Measurements from ENCODE around the gene BACH2. TPM values are rescaled to one million over a fixed set of nuclear protein-coding genes. Genes with fewer than 3 reads are reported as not detected.

BACH2 gene
- total and polyA plus RNA-seq, 2 of the 8 experiments (the other 6 are each of a cell fraction or from before 2014, with no cell fraction given): 1.9 to 5.9 TPM

DNA sequence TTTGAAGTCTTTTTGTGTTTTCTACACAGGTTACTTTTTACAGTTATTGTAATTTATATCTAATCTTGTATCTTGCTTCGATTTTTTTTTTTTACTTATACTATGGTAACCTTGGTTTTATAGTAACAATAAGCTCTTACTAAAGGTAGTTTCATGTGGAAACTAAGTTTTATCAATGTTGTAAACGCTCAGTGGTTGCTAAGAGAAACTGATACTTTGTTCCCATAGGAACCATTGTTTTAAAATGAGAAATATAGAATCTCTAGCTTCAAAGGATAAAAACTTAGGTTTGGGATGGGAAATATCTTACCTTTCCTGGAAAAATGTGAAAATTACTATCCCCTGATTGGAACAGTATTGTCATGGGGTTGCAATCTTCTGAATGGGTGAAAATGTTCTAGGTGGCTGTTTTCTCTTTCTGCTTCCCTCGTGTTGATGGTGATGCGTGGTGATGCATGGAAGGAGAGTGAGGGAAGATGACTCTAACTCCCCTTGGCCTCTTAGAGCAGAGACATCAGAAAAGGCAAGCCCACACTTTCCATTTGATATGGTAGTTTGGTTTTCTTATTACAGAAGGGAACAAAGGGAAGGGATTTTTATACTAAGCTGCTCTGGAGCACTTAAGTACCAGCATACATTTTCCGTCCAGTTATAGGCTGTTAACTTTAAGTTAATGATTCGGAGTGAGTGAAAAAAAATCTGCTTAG is 23.5 kb upstream of the BACH2 start:
- DNase-seq (ENCODE audit: low read depth in 1 of 2, low spot score in 2 of 2) (no peak), FAIRE-seq (no peak)
- no peak overlapping the region for H2BK12ac ChIP-seq (ENCODE audit: low read depth, low read length)
- no peaks in the 10 kb centered on the region for H3K23me2 ChIP-seq (ENCODE audit: low read depth, low read length)
- no peak overlapping the region for H2BK15ac ChIP-seq (ENCODE audit: low read length)
- H4K8ac ChIP-seq (ENCODE audit: extremely low read depth, insufficient read depth, low read length): no peak overlapping the region
- no peaks in the 10 kb centered on the region for H4K20me1 ChIP-seq (replicated peaks in 1 of 2; ENCODE audit: control insufficient read depth in 1 of 2, insufficient read depth in 2 of 2, low read length in 2 of 2)
- H3K56ac ChIP-seq (replicated peaks; ENCODE audit: insufficient read length, low read depth, low read length): no peak overlapping the region
- POLR2A ChIA-PET (ENCODE audit: partially characterized antibody): no interaction called here
- H3K79me2 ChIP-seq (ENCODE audit: control insufficient read depth in 1 of 2, insufficient read depth in 2 of 2, low read length in 2 of 2): no peaks in the 10 kb centered on the region
- H3K27me3 ChIP-seq (replicated peaks in 1 of 4; ENCODE audit: control insufficient read depth in 3 of 4, extremely low read depth in 1 of 4, insufficient read depth in 3 of 4, low read length in 3 of 4): no peaks in the 10 kb centered on the region
- H2BK120ac ChIP-seq (replicated peaks; ENCODE audit: low read depth, low read length): no peak overlapping the region
- no peak overlapping the region for H3K27ac ChIP-seq (ENCODE audit: low read depth, low read length)
- no peaks in the 10 kb centered on the region for H3K79me1 ChIP-seq (ENCODE audit: low read depth, low read length)
- no peak overlapping the region for H3K4me2 ChIP-seq (ENCODE audit: insufficient read depth in 1 of 2, low read depth in 2 of 2, low read length in 2 of 2)
- H3K4me1 ChIP-seq (replicated peaks in 1 of 4; ENCODE audit: control insufficient read depth in 3 of 4, insufficient read depth in 4 of 4, low read length in 3 of 4): no peaks in the 10 kb centered on the region
- H3K14ac ChIP-seq (ENCODE audit: insufficient read length): no peak overlapping the region
- no peak overlapping the region for H3K18ac ChIP-seq (ENCODE audit: extremely low read depth, low read length)
- CTCF ChIA-PET (ENCODE audit: partially characterized antibody): interaction anchor here (0.6 kb wide), 1 partner anchor 406 kb away, joined by 3 read pairs; no protein-coding TSS in a partner anchor
- H3K9me3 ChIP-seq (ENCODE audit: insufficient read depth in 2 of 2, low read depth in 1 of 2, low read length in 1 of 2): no peaks in the 10 kb centered on the region
- H4K91ac ChIP-seq (replicated peaks; ENCODE audit: insufficient read length, low read length): no peak overlapping the region
- no peak overlapping the region for H2BK5ac ChIP-seq (ENCODE audit: low read depth, low read length)
- no peak overlapping the region for H3K4me3 ChIP-seq (ENCODE audit: extremely low read depth in 1 of 4, insufficient read depth in 2 of 4, low read depth in 3 of 4, low read length in 4 of 4)
- H3K9ac ChIP-seq (replicated peaks in 1 of 4; ENCODE audit: extremely low read depth in 1 of 4, low read depth in 3 of 4, low read length in 3 of 4): no peak overlapping the region
- no peak overlapping the region for H2AFZ ChIP-seq (ENCODE audit: low read length)
- H4K5ac ChIP-seq (ENCODE audit: insufficient read length, low read depth, low read length): no peak overlapping the region
- WGBS, 2 experiments (ENCODE audit: extremely low coverage in 1 of 2, insufficient coverage in 1 of 2, insufficient read length in 1 of 2, insufficient replicate concordance in 2 of 2, low coverage in 1 of 2, low lambda C conversion rate in 2 of 2, missing lambda C conversion rate in 1 of 2): 84% methylated on average over 6 of the region's 6 CpGs; no CpG with 5 or more reads in 1 of the 2 experiments
- no peak overlapping the region for H3K4ac ChIP-seq (replicated peaks; ENCODE audit: insufficient read length, low read depth, low read length)
- H3K23ac ChIP-seq (ENCODE audit: insufficient read length): no peak overlapping the region
- no peak overlapping the region for H2BK20ac ChIP-seq (ENCODE audit: low read length)
- no peaks in the 10 kb centered on the region for H3K36me3 ChIP-seq (ENCODE audit: control insufficient read depth in 2 of 4, insufficient read depth in 4 of 4, low read length in 3 of 4)
- no peak overlapping the region for H2AK5ac ChIP-seq (ENCODE audit: low read depth, low read length)
- TF ChIP-seq TCF12 (IDR thresholded peaks at IDR 0.05; ENCODE audit: low read depth, low read length): no peak
- no peak for TF ChIP-seq SIN3A (conservative IDR thresholded peaks at IDR 0.05 in 1 of 2, IDR thresholded peaks at IDR 0.05 in 1 of 2; ENCODE audit: low read depth in 1 of 2, low read length in 2 of 2)
- TF ChIP-seq TEAD4 (IDR thresholded peaks at IDR 0.05; ENCODE audit: low read depth, low read length): no peak
- TF ChIP-seq POU5F1 (IDR thresholded peaks at IDR 0.05; ENCODE audit: low read depth, low read length): no peak
- no peak for TF ChIP-seq JUN (IDR thresholded peaks at IDR 0.05; ENCODE audit: low read depth, low read length)
- no peak for TF ChIP-seq FOSL1 (IDR thresholded peaks at IDR 0.05; ENCODE audit: insufficient read depth, low read depth, low read length)
- no peak for TF ChIP-seq CEBPB (IDR thresholded peaks at IDR 0.05; ENCODE audit: low read depth, low read length)
- TF ChIP-seq GTF2F1 (IDR thresholded peaks at IDR 0.05; ENCODE audit: borderline replicate concordance, low read depth, low read length): no peak
- TF ChIP-seq ZNF274 (IDR thresholded peaks at IDR 0.05; ENCODE audit: borderline replicate concordance, extremely low read depth, low read length): no peak
- TF ChIP-seq CHD2 (IDR thresholded peaks at IDR 0.05; ENCODE audit: low read length): no peak
- TF ChIP-seq KDM1A (IDR thresholded peaks at IDR 0.05; ENCODE audit: borderline replicate concordance, low read length): no peak
